Kidney tubule cell (primary cell): ENCODE measurements around the gene TCF12.
"Not testable (repeated sequence)": the region's sequence is repeated elsewhere in the genome, so short reads cannot be mapped to it uniquely, and the experiment has no call there.

Experiments
- DNase-seq: peaks from one replicate; pipeline ENCODE4 v3.0.0-alpha.2; 2018; ENCODE audit warnings: low spot score

The TCF12 gene

DNA sequence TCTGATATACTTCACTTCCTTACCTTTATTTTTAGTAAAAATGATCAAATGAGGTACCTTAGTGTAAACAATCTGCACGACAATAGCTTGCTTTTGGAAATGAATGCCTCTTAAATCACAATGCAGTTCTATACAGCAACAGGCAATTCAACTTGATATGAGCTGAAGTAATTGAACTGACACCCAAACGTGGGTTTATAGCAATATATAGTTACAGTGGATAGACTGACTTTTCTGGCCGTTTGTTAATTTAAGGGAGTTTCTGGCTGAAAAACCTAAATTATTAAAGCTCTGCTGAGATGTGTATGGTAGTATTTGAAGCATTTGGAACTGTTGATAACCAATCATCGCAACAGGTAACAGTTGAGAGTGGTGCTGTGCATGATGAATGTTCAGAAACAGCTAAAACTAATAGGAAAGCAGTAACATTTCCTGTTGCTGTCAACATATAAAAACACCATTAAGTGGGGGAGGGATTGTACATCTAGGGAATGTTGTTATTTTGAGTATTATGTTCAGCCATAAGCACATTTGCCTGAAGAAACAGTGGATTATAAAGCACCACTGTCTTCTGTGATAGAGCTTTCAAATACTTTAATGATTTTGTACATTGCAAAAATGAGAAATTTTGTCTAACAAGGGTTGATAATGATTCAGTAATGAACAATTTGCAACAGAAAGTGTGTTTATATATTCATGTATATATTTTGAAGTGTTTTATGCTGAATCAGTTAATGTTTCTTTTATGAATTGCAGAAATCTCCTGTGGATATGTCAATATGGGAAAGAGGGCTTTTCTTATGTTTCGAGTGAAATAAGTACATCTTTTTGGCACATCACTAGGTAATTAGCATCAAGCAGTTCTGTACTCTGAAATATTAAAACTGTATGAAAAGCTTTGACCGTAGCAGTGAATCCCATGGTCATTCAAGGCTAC is 176.1 kb downstream of the TCF12 start:
- no peak for DNase-seq

DNA sequence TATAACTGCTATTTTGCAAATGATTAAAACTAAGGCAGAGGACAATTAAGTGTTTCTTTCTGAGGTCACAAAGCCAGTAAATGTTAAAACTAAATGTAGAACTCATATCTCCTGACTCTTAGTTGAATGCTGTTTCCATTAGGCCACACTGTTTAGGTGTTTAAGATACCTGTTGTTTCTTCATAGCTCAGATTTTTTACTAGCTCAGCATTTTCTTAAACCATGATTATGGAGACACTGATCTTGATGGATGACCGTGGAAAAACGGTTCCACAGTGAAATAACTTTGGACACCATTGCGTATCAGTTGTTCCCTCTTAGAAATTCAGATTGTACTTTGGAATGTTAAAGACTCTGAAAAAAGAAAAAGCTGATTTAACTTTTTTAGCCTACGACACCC is 177.5 kb downstream of the TCF12 start:
- DNase-seq: no peak

- no peak for DNase-seq
Measured at GRCh38 chr15:57097246-57097645, 178.8 kb downstream of the TCF12 start.

DNA sequence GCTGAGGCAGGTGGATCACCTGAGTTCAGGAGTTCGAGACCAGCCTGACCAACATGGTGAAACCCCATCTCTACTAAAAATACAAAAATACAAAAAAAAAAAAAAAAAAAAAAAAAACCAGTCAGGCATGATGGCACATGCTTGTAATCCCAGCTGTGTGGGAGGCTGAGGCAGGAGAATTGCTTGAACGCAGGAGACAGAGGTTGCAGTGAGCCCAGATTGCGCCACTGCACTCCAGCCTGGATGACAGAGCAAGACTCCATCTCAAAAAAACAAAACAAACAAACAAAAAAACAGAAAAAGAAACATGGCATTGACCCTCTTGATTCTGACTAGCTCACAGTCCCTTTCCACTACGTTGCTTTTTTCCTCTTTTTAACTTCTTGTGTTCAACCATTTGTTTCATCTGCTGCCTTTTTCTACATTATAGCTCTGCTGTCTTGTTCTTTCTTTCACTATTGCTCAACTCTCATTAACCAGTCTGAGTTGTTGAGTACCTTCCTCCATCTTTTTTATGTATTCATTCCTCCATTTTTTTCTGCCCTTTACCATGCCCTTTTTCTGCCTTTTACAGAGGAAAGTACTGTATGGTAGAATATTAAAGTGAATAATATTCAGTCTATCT is 179.6 kb downstream of the TCF12 start:
- not testable (repeated sequence) for DNase-seq

- no peak for DNase-seq
Measured at GRCh38 chr15:57098896-57099295, 180.5 kb downstream of the TCF12 start.

- DNase-seq: no peak
Measured at GRCh38 chr15:57100136-57100539, 181.7 kb downstream of the TCF12 start.

- no peak for DNase-seq
Measured at GRCh38 chr15:57102858-57103257, 184.4 kb downstream of the TCF12 start.

GRCh38 chr15:57108296-57108695 is 189.9 kb downstream of the TCF12 start:
- no peak for DNase-seq

GRCh38 chr15:57109005-57109404 is 190.6 kb downstream of the TCF12 start:
- no peak for DNase-seq

DNA sequence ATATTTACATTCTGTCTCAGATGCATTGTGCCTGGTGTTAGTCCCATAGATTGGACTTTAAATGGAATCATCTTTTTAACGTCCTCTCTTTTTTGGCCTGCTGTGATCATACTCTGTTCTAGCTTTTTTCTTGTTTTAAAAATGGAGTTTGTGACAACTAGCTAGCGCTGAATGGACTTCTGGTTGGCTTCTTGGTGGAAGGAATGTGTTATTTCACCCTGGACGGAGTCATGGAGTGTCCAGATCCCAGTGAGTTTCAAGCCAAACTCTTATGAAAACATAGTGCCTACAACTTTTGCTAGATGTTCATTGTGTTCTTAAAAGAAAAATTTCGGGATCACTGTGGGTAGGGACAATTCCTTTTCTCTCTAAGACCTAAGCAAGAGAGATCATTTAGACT is 192.6 kb downstream of the TCF12 start:
- DNase-seq: no peak

DNA sequence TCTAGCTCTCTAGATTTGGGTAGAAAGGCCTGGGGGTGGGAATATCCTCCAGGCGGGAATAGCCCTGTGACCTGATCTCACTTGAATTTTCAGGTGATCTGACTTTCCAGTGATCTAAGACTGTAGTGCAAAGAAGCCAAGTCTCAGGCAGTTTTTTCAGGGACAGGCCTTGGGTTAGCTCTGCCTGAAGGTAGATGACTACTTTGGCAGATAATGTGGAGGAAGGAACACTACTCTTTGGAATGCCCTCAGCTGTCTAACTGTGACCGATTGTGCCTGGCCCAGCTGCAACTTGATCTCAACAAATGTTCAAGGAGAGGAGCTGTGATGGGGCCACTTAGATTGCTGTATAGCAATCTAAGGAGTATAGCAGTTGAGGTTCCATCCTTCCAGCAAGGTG is 193.7 kb downstream of the TCF12 start:
- no peak for DNase-seq

GRCh38 chr15:57114070-57114469 is 195.6 kb downstream of the TCF12 start:
- peak; percentile 11 for DNase-seq

DNA sequence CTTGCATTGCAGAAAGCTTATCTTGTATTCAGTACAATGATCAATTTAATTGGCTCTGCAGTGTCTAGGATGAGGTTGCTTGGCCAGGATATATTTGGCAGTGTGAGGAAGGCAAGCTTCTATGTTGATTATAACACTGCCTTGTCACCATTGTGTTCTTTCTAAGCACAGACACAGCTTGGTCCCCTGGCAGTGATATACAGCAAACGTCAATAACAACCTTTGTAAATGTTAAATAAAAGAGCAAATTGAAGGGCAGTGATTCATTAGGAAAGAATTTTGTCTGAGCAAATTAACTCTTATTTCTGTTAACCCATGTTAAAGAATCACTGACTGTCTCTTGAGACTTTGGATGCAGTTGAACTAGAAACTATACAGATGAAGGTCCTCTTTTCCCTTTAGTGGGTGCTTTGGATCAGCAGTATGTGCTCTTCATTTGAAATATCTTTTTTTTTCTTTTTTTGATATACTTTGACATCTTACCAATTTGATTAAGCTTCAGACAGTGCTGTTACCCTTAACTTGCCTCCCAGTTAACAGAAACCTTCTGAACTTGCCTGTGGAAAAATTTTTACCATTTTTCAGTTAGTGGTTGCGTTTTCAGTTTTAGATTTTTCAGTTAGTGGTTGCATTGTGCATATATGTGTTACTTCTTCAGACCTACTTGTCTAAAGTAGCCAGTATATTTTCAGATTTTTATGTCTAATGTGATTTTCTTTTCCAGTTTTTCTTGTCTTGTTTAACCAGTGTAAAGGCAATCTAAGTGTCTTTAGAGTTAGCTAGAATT is 199.8 kb downstream of the TCF12 start:
- peak; percentile 65 for DNase-seq

DNA sequence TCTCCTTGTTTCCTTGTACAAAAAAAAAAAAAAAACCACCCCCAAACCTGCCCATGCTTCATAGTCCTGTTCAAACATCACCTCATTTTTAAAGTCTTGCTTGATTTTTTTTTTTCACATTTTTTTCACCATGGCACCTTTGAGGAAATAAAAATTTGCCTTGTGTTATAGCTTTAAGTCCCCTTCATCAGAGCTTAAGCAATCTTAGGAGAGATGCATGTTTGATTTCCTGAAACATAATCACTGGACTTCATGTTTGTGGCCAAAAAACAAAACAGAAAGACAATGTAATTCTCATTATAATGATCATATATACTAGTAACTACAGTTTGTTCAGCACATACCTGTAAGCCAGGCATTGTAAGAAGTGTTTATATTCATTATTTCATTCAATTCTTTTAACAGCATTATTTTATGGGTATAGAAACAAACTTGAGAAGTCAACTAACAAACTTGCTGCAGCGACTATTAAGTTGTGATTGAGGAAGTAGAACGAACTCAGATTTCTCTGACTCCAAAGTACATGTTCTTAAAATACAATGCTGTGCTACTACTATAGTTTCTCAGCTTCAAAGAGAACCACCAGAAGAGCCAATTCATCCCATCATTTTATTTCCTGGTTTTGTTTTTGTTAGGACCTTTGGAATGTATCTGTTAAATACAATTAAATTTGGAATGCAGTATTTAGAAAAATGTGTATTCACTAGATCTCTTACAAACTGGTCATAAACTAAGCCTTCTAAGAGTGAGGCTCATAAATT is 203.8 kb downstream of the TCF12 start:
- no peak for DNase-seq

DNA sequence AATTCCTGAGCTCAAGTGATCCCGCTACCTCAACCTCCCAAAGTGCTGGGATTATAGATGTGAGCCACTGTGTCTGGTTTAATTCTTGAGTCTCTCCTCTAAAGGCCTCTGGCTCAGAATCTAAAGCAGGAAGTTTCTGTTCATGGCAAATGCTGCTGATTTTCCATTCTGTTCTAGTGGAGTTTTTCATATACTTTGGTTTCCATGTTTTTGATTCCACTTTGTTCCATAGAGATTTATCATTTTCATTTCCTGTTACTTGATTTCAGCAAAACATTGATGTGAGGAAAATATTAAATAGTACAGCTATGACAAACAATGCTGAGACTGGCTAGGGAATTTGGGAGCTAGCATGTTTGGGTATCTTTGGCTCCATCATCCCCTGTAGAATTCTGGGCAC is 205.6 kb downstream of the TCF12 start:
- no peak for DNase-seq

- no peak for DNase-seq
Measured at GRCh38 chr15:57129064-57129463, 210.6 kb downstream of the TCF12 start.

DNA sequence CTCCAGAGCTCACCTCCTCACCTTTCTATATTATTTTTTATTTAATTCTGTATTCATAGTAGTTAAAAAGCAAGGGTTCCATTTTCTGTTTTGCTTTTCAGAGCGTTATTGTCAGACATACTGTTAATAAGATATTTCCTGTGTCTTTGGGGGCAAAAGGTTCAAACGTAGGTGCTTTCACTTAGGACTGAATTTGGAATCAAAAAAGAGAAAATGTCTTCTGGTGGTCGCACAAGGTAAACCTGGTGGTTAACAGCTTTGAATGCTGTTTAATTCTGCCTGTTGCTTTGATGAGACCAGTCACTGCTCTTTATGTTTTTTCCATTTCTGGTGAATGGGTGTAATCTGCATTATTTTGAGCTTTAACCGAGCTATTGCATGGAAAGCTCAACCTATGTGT is 212.5 kb downstream of the TCF12 start:
- no peak for DNase-seq

GRCh38 chr15:57133127-57133968 is 214.9 kb downstream of the TCF12 start:
- peak; percentile 53 for DNase-seq

DNA sequence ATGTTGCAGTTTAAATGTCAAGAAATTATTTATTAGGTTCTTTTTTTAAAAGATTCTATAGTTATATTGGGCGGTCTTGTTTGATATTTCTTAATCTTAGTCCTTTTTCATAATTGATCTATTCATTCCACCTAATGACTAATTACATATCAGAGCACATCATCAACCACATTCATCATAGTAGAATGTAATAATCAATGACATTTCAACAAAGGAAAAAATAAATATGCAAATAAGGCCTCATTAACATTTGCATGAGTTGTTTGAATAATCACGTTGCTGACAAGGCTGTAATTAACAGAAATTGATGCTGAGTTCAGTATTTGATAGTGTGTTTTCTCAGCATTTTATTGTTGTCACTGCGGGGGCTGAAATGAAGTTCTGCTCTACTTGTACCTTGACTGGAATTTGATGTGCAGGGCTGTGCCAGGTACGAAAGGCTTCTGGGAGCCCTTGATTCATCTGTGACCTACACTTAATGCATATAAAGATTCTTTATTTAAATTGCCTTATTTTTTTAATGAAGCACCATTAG is 215.7 kb downstream of the TCF12 start:
- DNase-seq: no peak

- DNase-seq: no peak
Measured at GRCh38 chr15:57134851-57135250, 216.4 kb downstream of the TCF12 start.

DNA sequence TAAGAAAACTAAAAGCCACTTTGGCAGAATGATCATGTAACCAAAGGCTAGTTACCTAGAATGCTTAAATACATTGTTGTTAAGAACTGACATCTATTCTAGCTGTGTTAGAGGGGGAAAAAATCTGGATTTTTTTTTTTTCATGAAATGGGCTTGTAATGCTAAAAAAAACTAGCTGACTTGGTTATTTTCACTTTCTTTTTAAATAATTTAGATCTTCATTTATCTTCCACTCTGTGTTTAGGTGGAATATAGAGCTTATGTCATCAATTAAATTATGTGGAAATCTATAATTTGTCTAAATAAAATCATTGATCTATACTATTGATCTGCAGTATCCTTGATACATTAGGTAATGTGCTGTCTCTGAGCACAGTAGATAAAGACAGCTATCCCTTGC is 217.4 kb downstream of the TCF12 start:
- no peak for DNase-seq
